Gastrocnemius medialis (tissue), 4 donors: ENCODE measurements around the gene TAOK3.

Experiments used
- CTCF ChIP-seq, 5 experiments: fragments of 450-650 bp in 3 of 5; fragments of 200-600 bp in 2 of 5; sonication (generic) in 2 of 5; IDR thresholded peaks in 4 of 5; conservative IDR thresholded peaks in 1 of 5; 1 replicate in 4 of 5; 2 replicates in 1 of 5; pipeline ENCODE4 v1.5.1; 2016 to 2019; ENCODE audit warnings: antibody characterized with exemption in 5 of 5, mild to moderate bottlenecking in 3 of 5, moderate library complexity in 3 of 5
- POLR2A ChIP-seq, 2 donors: fragments of 450-650 bp; IDR thresholded peaks; one replicate each; pipeline ENCODE4 v1.6.1; 2017; ENCODE audit warnings: antibody characterized with exemption in 2 of 2, mild to moderate bottlenecking in 2 of 2, moderate library complexity in 2 of 2

GRCh38 chr12:118334939-118335567, 37.7 kb downstream of the TAOK3 start:
- TF ChIP-seq POLR2A (IDR thresholded peaks at IDR 0.05) (no peak), CTCF (IDR thresholded peaks at IDR 0.05 in 4 of 5, conservative IDR thresholded peaks at IDR 0.05 in 1 of 5) (no peak)
